DOHH2 (cell line): Measurements from ENCODE around the gene UBXN11.

Experiments
- EZH2phosphoT487 ChIP-seq: fragments of 200-600 bp; sonication (generic); IDR thresholded peaks from 2 replicates; pipeline ENCODE4 v1.6.1; 2017; ENCODE audit warnings: borderline replicate concordance, mild to moderate bottlenecking, antibody characterized with exemption, low read length, moderate library complexity, mixed read lengths
- TF ChIP-seq, protein P1 (sequence below): fragments of 200-600 bp; sonication (generic); IDR thresholded peaks from one replicate; pipeline ENCODE4 v1.5.1; 2014; ENCODE audit warnings: antibody characterized with exemption, mild to moderate bottlenecking, low read depth, low read length; ENCODE audit not compliant: poor library complexity, severe bottlenecking

GRCh38 chr1:26277719-26278118 lies 28.7 kb downstream of the UBXN11 start:
- TF ChIP-seq, protein P1, sequence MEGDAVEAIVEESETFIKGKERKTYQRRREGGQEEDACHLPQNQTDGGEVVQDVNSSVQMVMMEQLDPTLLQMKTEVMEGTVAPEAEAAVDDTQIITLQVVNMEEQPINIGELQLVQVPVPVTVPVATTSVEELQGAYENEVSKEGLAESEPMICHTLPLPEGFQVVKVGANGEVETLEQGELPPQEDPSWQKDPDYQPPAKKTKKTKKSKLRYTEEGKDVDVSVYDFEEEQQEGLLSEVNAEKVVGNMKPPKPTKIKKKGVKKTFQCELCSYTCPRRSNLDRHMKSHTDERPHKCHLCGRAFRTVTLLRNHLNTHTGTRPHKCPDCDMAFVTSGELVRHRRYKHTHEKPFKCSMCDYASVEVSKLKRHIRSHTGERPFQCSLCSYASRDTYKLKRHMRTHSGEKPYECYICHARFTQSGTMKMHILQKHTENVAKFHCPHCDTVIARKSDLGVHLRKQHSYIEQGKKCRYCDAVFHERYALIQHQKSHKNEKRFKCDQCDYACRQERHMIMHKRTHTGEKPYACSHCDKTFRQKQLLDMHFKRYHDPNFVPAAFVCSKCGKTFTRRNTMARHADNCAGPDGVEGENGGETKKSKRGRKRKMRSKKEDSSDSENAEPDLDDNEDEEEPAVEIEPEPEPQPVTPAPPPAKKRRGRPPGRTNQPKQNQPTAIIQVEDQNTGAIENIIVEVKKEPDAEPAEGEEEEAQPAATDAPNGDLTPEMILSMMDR: no peak
- no peak for TF ChIP-seq EZH2phosphoT487
